ENCODE measurements around the gene DHX16.

DHX16 gene

GRCh38 chr6:30703011-30703410, 30.2 kb upstream of the DHX16 start:
- TF ChIP-seq EZH2 (IDR thresholded peaks at IDR 0.05; ENCODE audit: borderline replicate concordance, low read depth, low read length, severe bottlenecking) (no peak), CTCF (IDR thresholded peaks at IDR 0.05; ENCODE audit: borderline replicate concordance, extremely low read depth, low read length, poor library complexity, severe bottlenecking) (no peak)
- Histone ChIP-seq H4K20me1 (ENCODE audit: insufficient read depth, low read length) (no peaks in the 10 kb centered on the region), H3K9me3 (ENCODE audit: insufficient read depth, low read length, severe bottlenecking) (no peaks in the 10 kb centered on the region), H3K79me2 (ENCODE audit: insufficient read depth, low read length) (no peaks in the 10 kb centered on the region), H3K9ac (ENCODE audit: low read depth, low read length) (no peak overlapping the region), H3K4me1 (ENCODE audit: insufficient read depth, low read length) (no peaks in the 10 kb centered on the region), H3K27me3 (ENCODE audit: insufficient read depth, low read length, poor library complexity) (no peaks in the 10 kb centered on the region), H3K36me3 (ENCODE audit: insufficient read depth, low read length) (peaks cover 58% of the 10 kb centered on the region), H2AFZ (ENCODE audit: low read depth, low read length) (no peak overlapping the region), H3K27ac (ENCODE audit: low read length) (no peak overlapping the region), H3K4me2 (ENCODE audit: insufficient read depth, low read length) (no peak overlapping the region), H3K4me3 (ENCODE audit: low read depth in 1 of 2, low read length in 2 of 2) (no peak overlapping the region)
- no peak for DNase-seq
- no peak for ATAC-seq (ENCODE audit: insufficient read depth, low read depth)

GRCh38 chr6:30700340-30700739, 27.5 kb upstream of the DHX16 start:
- no peaks in the 10 kb centered on the region for H4K20me1 ChIP-seq (ENCODE audit: insufficient read depth, low read length)
- ATAC-seq (ENCODE audit: insufficient read depth, low read depth): no peak
- H3K27ac ChIP-seq (ENCODE audit: low read length): no peak overlapping the region
- no peak overlapping the region for H3K9ac ChIP-seq (ENCODE audit: low read depth, low read length)
- peaks cover 38% of the 10 kb centered on the region for H3K36me3 ChIP-seq (ENCODE audit: insufficient read depth, low read length)
- TF ChIP-seq EZH2 (IDR thresholded peaks at IDR 0.05; ENCODE audit: borderline replicate concordance, low read depth, low read length, severe bottlenecking) (no peak), CTCF (IDR thresholded peaks at IDR 0.05; ENCODE audit: borderline replicate concordance, extremely low read depth, low read length, poor library complexity, severe bottlenecking) (no peak)
- no peaks in the 10 kb centered on the region for H3K79me2 ChIP-seq (ENCODE audit: insufficient read depth, low read length)
- no peak overlapping the region for H2AFZ ChIP-seq (ENCODE audit: low read depth, low read length)
- no peaks in the 10 kb centered on the region for H3K27me3 ChIP-seq (ENCODE audit: insufficient read depth, low read length, poor library complexity)
- no peaks in the 10 kb centered on the region for H3K4me1 ChIP-seq (ENCODE audit: insufficient read depth, low read length)
- no peak for DNase-seq
- no peak overlapping the region for H3K4me2 ChIP-seq (ENCODE audit: insufficient read depth, low read length)
- no peaks in the 10 kb centered on the region for H3K9me3 ChIP-seq (ENCODE audit: insufficient read depth, low read length, severe bottlenecking)
- no peak overlapping the region for H3K4me3 ChIP-seq (ENCODE audit: low read depth in 1 of 2, low read length in 2 of 2)

GRCh38 chr6:30696432-30696831, 23.6 kb upstream of the DHX16 start:
- ATAC-seq (ENCODE audit: insufficient read depth, low read depth) (no peak), DNase-seq (no peak)
- no peak for TF ChIP-seq EZH2 (IDR thresholded peaks at IDR 0.05; ENCODE audit: borderline replicate concordance, low read depth, low read length, severe bottlenecking)
- no peak for TF ChIP-seq CTCF (IDR thresholded peaks at IDR 0.05; ENCODE audit: borderline replicate concordance, extremely low read depth, low read length, poor library complexity, severe bottlenecking)
- H3K9ac ChIP-seq (ENCODE audit: low read depth, low read length): no peak overlapping the region
- no peaks in the 10 kb centered on the region for H3K79me2 ChIP-seq (ENCODE audit: insufficient read depth, low read length)
- peaks cover 6% of the 10 kb centered on the region for H3K36me3 ChIP-seq (ENCODE audit: insufficient read depth, low read length)
- H3K9me3 ChIP-seq (ENCODE audit: insufficient read depth, low read length, severe bottlenecking): no peaks in the 10 kb centered on the region
- peaks cover 3% of the 10 kb centered on the region for H3K4me1 ChIP-seq (ENCODE audit: insufficient read depth, low read length)
- H4K20me1 ChIP-seq (ENCODE audit: insufficient read depth, low read length): no peaks in the 10 kb centered on the region
- no peak overlapping the region for H3K4me3 ChIP-seq (ENCODE audit: low read depth in 1 of 2, low read length in 2 of 2)
- H3K4me2 ChIP-seq (ENCODE audit: insufficient read depth, low read length): no peak overlapping the region
- no peak overlapping the region for H3K27ac ChIP-seq (ENCODE audit: low read length)
- no peak overlapping the region for H2AFZ ChIP-seq (ENCODE audit: low read depth, low read length)
- H3K27me3 ChIP-seq (ENCODE audit: insufficient read depth, low read length, poor library complexity): no peaks in the 10 kb centered on the region

Measured in DND-41 (cell line).